Head of caudate nucleus (tissue), 42 donors: Measurements from ENCODE around the gene SPEN.
"Not testable (repeated sequence)": the region's sequence is repeated elsewhere in the genome, so short reads cannot be mapped to it uniquely, and the experiment has no call there.

Experiments
- DNase-seq, 42 donors: peaks; one replicate each; pipeline versions ENCODE4 v3.0.0 to v3.0.0-alpha.2; 2020 to 2021; ENCODE audit warnings: mixed read lengths in 7 of 42
- intact Hi-C: fragments of 100-400 bp; cut with DNase I; formaldehyde crosslinking; loops from one replicate; pipeline ENCODE4 v1.15.0; 2022

SPEN gene

GRCh38 chr1:15847100-15847892 is at the start of gene SPEN:
Gene SPEN (plus strand): TSS chr1:15847707. CDS start chr1:15848068, 361 bp downstream.
- peak; percentile 90 to 99 (median 98) for DNase-seq
- intact Hi-C loops = loop anchor here (1.0 to 5.0 kb wide), 2 partner anchors 12 to 40 kb away; no protein-coding TSS in a partner anchor

GRCh38 chr1:15799004-15799867 is 48.3 kb upstream of the SPEN start:
- peak in 17 of 42 donors; percentile 9 to 65 (median 24) for DNase-seq
- intact Hi-C loops = loop anchor here (10.0 kb wide), 2 partner anchors 196 to 256 kb away; no protein-coding TSS in a partner anchor

DNA sequence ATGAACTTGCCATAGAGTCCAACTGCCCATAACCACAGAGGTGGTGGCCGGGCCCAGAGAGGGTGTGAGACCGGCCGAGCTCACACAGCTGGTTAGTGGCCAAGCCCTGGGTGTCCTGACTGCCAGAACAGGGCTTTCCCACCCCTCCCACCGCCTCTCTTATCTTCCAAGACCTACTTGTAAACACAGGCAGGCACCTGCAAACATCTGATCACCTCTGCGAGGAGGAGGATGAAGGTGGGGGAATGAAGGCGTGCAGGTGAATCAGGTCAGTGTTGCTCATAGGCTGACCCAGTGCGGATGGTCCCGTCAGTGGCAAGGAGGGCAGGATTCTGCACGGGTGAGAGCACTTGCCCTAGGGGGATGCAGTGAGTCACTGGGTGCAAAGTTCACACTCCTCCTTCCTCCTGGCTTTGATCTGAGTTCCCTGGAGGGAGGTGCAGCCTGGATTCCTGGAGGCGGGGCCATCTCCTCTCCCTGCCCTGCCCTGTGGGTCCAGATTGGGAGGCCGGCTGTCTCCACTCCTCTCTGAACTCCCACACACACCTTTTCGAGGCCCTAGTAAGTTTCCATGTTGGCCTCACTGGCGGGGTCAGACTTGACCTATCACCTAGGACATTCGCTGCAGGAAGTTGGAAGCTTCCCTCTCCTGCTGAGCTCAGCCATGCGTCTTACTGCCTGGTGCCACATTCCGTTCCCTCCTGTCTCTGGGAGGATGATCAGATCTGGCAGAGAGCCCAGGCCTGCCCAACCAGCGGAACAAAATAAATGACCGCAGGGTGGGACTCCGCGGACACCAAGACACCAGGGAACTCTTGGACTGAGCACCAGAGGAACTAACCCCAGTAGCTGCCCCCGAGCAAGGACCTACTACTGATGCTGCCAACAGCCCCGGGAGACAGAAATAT is 47.3 kb upstream of the SPEN start:
- no peak for DNase-seq
- intact Hi-C loops = loop anchor here (10.0 kb wide), 2 partner anchors 195 to 255 kb away; no protein-coding TSS in a partner anchor

- intact Hi-C loops = no loop called here
These were observed 45.1 kb upstream of the SPEN start for GRCh38 chr1:15802234-15802965.

DNA sequence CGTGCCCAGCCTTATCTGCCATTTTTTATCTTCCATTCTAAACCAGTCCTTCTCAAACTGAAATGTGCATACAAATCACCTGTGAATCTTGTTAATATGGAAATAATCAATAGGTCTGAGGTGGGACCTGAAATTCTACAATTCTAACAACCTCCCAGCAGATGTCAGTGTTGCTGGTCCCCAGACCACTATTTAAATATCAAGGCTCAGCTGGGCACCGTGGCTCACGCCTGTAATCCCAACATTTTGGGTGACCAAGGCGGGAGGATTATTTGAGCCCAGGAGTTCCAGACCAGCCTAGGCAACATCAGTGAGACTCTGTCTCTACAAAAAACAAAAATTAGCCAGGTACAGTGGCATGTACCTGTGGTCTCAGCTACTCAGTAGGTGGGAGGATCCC is 44.1 kb upstream of the SPEN start:
- intact Hi-C loops = no loop called here
- DNase-seq = peak in 3 of 42 donors; percentile 28 to 45 (median 32)

More at GRCh38 chr1:15802234-15802965, 45.1 kb upstream of the SPEN start:
- DNase-seq = no peak

GRCh38 chr1:15804060-15804459 is 43.4 kb upstream of the SPEN start:
- intact Hi-C loops = no loop called here
- no peak for DNase-seq

GRCh38 chr1:15807121-15807520 is 40.4 kb upstream of the SPEN start:
- no peak for DNase-seq
- intact Hi-C loops = no loop called here

DNA sequence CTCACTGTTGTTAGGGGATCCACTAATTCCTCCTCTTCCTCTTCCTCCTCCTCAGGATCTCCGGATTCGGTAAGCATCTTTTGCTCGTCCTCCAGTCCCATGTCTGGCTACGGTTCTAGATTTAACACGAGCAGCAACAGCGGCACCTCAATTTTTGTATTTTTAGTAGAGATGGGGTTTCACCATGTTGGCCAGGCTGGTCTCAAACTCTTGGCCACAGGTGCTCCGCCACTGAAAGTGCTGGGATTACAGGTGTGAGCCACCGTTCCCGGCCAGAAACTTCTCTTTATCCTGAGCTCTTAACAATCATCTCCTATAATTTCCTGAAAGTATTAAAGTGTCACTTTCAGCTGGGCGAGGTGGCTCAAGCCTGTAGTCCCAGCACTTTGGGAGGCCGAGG is 40.0 kb upstream of the SPEN start, which contains the start of gene UQCRHL:
TSS of gene UQCRHL (minus strand) at position 101 of the 400 bp plus-strand sequence. CDS start at position 101, 0 bp downstream.
- intact Hi-C loops = not testable (repeated sequence)

DNA sequence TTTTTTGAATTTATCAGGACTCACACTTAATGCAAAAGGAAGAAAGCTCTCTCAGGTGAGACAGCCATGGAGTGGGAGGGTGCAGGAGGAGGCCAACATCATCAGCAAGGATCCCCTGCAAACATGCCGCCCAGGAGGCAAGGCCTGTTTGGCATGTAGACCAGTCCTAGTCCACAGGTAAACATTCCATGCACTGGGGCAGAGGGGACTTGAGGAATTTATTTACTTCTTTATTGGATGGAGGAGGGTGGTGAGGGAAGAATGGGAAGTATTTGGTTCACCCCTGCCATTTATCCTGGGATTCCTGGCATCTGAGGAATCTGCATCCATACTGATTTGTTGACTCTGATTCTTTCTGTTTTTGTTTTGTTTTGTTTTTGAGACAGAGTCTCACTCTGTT is 38.6 kb upstream of the SPEN start:
- intact Hi-C loops = no loop called here
- DNase-seq = no peak

More for the DNA sequence above, 40.0 kb upstream of the SPEN start, which contains the start of gene UQCRHL:
- not testable (repeated sequence) for DNase-seq

DNA sequence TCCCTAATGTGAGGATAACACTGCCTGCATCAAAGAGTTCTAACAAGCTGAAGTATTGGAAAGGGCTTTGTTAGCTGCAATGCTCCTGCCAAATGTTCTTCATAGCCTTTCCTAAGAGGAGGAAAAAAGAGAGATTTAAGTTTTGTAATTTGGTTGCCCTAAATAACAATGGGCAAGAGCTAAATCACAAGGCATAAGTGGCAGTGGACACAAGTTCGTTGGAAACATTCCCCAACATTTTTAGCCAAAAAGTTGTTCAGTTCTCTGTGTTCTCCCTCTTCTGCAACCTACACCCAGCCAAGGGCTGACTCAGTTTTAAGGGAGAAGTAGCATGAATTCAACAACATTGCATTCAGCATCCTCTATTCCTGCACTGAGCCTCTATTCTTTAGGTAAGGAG is 37.4 kb upstream of the SPEN start:
- DNase-seq = peak in 4 of 42 donors; percentile 15 to 49 (median 26)
- intact Hi-C loops = no loop called here

- intact Hi-C loops = no loop called here
- no peak for DNase-seq
These were observed 30.8 kb upstream of the SPEN start for GRCh38 chr1:15816674-15817073.

DNA sequence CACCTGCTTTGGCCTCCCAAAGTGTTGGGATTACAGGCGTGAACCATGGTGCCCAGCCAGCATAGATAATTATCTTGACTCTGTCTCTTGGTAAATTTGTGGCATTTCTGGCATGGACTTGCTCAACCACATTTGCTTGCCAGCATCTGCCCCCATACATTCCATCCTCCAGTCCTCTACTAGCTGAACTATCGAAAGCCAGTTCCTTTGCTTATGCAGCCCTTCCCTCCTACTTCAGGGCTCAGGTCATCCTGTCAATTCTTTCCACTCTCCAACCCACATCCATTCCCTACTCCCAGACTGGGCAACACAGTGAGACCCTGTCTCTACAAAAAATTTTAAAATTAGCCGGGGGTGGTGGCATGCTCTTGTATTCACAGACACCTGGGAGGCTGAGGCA is 27.0 kb upstream of the SPEN start:
- intact Hi-C loops = no loop called here
- no peak for DNase-seq

GRCh38 chr1:15825800-15826199 is 21.7 kb upstream of the SPEN start:
- DNase-seq = no peak
- intact Hi-C loops = no loop called here

- no peak for DNase-seq
- intact Hi-C loops = no loop called here
These were observed 20.5 kb upstream of the SPEN start for GRCh38 chr1:15826810-15827507.

- intact Hi-C loops, DNase-seq: not testable (repeated sequence)
These were observed 19.9 kb upstream of the SPEN start for GRCh38 chr1:15827567-15827966.

DNA sequence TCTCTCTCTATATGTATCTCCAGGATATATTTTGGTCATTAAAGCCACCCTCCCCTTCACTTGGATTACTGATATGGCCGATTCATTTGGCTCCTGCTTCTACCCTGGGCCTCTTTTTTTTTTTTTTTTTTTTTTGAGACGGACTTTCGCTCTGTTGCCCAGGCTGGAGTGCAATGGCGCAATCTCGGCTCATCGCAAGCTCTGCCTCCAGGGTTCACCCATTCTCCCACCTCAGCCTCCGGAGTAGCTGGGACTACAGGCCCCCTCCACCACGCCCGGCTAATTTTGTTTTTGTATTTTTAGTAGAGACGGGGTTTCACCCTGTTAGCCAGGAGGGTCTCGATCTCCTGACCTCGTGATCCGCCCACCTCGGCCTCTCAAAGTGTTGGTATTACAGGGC is 18.6 kb upstream of the SPEN start:
- DNase-seq = peak in 1 of 42 donors; percentile 13
- intact Hi-C loops = not testable (repeated sequence)

DNA sequence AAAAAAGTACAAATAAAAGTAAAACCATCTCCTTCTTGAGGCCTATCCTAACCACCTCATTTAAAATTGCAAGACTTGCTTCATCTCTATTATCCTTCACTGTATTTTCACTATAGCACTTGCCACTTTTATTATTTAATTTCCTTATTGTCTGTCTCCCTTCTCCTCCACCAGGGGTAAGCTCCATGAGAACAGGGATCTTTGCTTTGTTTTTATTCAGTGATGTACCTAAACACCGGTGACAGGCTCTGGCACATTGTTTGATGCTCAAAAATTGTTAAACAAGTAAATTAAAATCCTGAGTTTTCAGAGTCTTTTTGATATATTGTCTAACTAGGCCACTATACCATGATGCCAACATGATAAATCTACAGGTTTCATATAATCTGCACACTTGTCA is 17.2 kb upstream of the SPEN start:
- DNase-seq = no peak
- intact Hi-C loops = no loop called here
